ENCODE measurements around the gene BMERB1. TPM values are rescaled to one million over a fixed set of nuclear protein-coding genes. Genes with fewer than 3 reads are reported as not detected.

Gene BMERB1
- polyA plus RNA-seq, 1 donor (not counting 4 experiments of a cell fraction or from before 2014, with no cell fraction given): 7.8 TPM

- Histone ChIP-seq H3K4me2 (ENCODE audit: control insufficient read depth, extremely low read depth, insufficient read depth, low read depth, low read length) (no peak overlapping the region), H3K79me2 (ENCODE audit: control insufficient read depth, insufficient read depth, low read length) (no peaks in the 10 kb centered on the region), H2AFZ (ENCODE audit: control insufficient read depth, low read length) (no peak overlapping the region), H3K36me3 (ENCODE audit: control insufficient read depth in 2 of 2, extremely low read depth in 1 of 2, insufficient read depth in 2 of 2, low read length in 2 of 2) (no peaks in the 10 kb centered on the region), H3K4me1 (ENCODE audit: control insufficient read depth, extremely low read depth, insufficient read depth, low read length) (no peaks in the 10 kb centered on the region), H3K9ac (ENCODE audit: control insufficient read depth, extremely low read depth, insufficient read depth, low read length) (no peak overlapping the region), H3K9me1 (ENCODE audit: control insufficient read depth, extremely low read depth, insufficient read depth, low read length) (no peaks in the 10 kb centered on the region), H3K27me3 (ENCODE audit: control insufficient read depth, extremely low read depth, insufficient read depth, low read length) (no peaks in the 10 kb centered on the region), H3K27ac (ENCODE audit: control insufficient read depth, insufficient read depth, low read length) (no peak overlapping the region), H3K9me3 (ENCODE audit: control insufficient read depth, low read depth, low read length) (no peaks in the 10 kb centered on the region), H4K20me1 (ENCODE audit: control insufficient read depth, extremely low read depth, insufficient read depth, low read length) (no peaks in the 10 kb centered on the region), H3K4me3 (ENCODE audit: control insufficient read depth in 2 of 3, extremely low read depth in 1 of 3, insufficient read depth in 2 of 3, low read depth in 1 of 3, low read length in 3 of 3) (no peak overlapping the region)
- no peak for TF ChIP-seq EZH2 (IDR thresholded peaks at IDR 0.05; ENCODE audit: low read length)
- TF ChIP-seq CTCF (optimal IDR thresholded peaks at IDR 0.05 in 1 of 3, IDR thresholded peaks at IDR 0.05 in 1 of 3, conservative IDR thresholded peaks at IDR 0.05 in 1 of 3; ENCODE audit: extremely low read depth in 1 of 3, insufficient read depth in 2 of 3, low read length in 3 of 3): no peak
- DNase-seq (ENCODE audit: low read depth, low spot score) (no peak), FAIRE-seq (no peak)
- dilution Hi-C loops (cut with MboI; ENCODE audit: extremely low pct_ligation_motif_present, low sequenced_read_pairs): no loop called here
Measured at GRCh38 chr16:15559176-15559575, 124.8 kb downstream of the BMERB1 start.

- Histone ChIP-seq H3K27ac (ENCODE audit: control insufficient read depth, insufficient read depth, low read length) (no peak overlapping the region), H3K4me1 (ENCODE audit: control insufficient read depth, extremely low read depth, insufficient read depth, low read length) (no peaks in the 10 kb centered on the region), H3K36me3 (ENCODE audit: control insufficient read depth in 2 of 2, extremely low read depth in 1 of 2, insufficient read depth in 2 of 2, low read length in 2 of 2) (no peaks in the 10 kb centered on the region), H3K9ac (ENCODE audit: control insufficient read depth, extremely low read depth, insufficient read depth, low read length) (no peak overlapping the region), H3K4me2 (ENCODE audit: control insufficient read depth, extremely low read depth, insufficient read depth, low read depth, low read length) (no peak overlapping the region), H3K9me1 (ENCODE audit: control insufficient read depth, extremely low read depth, insufficient read depth, low read length) (no peaks in the 10 kb centered on the region), H4K20me1 (ENCODE audit: control insufficient read depth, extremely low read depth, insufficient read depth, low read length) (no peaks in the 10 kb centered on the region), H3K4me3 (ENCODE audit: control insufficient read depth in 2 of 3, extremely low read depth in 1 of 3, insufficient read depth in 2 of 3, low read depth in 1 of 3, low read length in 3 of 3) (no peak overlapping the region), H3K79me2 (ENCODE audit: control insufficient read depth, insufficient read depth, low read length) (no peaks in the 10 kb centered on the region), H2AFZ (ENCODE audit: control insufficient read depth, low read length) (no peak overlapping the region), H3K27me3 (ENCODE audit: control insufficient read depth, extremely low read depth, insufficient read depth, low read length) (no peaks in the 10 kb centered on the region), H3K9me3 (ENCODE audit: control insufficient read depth, low read depth, low read length) (no peaks in the 10 kb centered on the region)
- dilution Hi-C loops (cut with MboI; ENCODE audit: extremely low pct_ligation_motif_present, low sequenced_read_pairs): no loop called here
- no peak for DNase-seq (ENCODE audit: low read depth, low spot score)
- FAIRE-seq: no peak
- TF ChIP-seq CTCF (optimal IDR thresholded peaks at IDR 0.05 in 1 of 3, IDR thresholded peaks at IDR 0.05 in 1 of 3, conservative IDR thresholded peaks at IDR 0.05 in 1 of 3; ENCODE audit: extremely low read depth in 1 of 3, insufficient read depth in 2 of 3, low read length in 3 of 3) (no peak), EZH2 (IDR thresholded peaks at IDR 0.05; ENCODE audit: low read length) (no peak)
Measured at GRCh38 chr16:15564604-15565339, 130.4 kb downstream of the BMERB1 start.

Data from keratinocyte (primary cell).